Thyroid gland (tissue), 4 donors: ENCODE results near the gene LMBR1. TPM values are rescaled to one million over a fixed set of nuclear protein-coding genes. Genes with fewer than 3 reads are reported as not detected.

ENCODE experiments used
- DNase-seq, 2 donors: peaks; one replicate each; pipeline ENCODE4 v3.0.0-alpha.2; 2019
- H3K27ac ChIP-seq, 3 donors: fragments of 200-600 bp; sonication (generic); 1 replicate in 2 of 3; 2 replicates in 1 of 3; pipeline ENCODE4 v1.5.1; 2016 to 2019; ENCODE audit warnings: mild to moderate bottlenecking in 1 of 3, moderate library complexity in 1 of 3
- H3K27me3 ChIP-seq: fragments of 200-600 bp; sonication (generic); one replicate; pipeline ENCODE4 v1.5.1; 2019
- H3K36me3 ChIP-seq, 2 donors: fragments of 200-600 bp; sonication (generic); one replicate each; pipeline ENCODE4 v1.5.1; 2016 to 2019
- H3K4me1 ChIP-seq, 2 donors: fragments of 200-600 bp; sonication (generic); one replicate each; pipeline ENCODE4 v1.5.1; 2017 to 2019
- H3K4me3 ChIP-seq, 3 donors: fragments of 200-600 bp; sonication (generic); replicated peaks in 1 of 3; 1 replicate in 2 of 3; 2 replicates in 1 of 3; pipeline ENCODE4 v1.5.1; 2016; ENCODE audit warnings: mild to moderate bottlenecking in 1 of 3
- H3K9me3 ChIP-seq: fragments of 200-600 bp; sonication (generic); one replicate; pipeline ENCODE4 v1.5.1; 2017
- POLR2A ChIP-seq, 2 donors: fragments of 450-650 bp; IDR thresholded peaks; one replicate each; pipeline ENCODE4 v1.6.1; 2017; ENCODE audit warnings: antibody characterized with exemption in 2 of 2, mild to moderate bottlenecking in 2 of 2, moderate library complexity in 1 of 2
- WGBS, 2 donors: methylation state at CpG; one replicate each; pipeline ENCODE4 v1.1.5; 2017; 5-methylcytosine and 5-hydroxymethylcytosine counted together
- intact Hi-C: fragments of 100-400 bp; cut with DNase I; formaldehyde crosslinking; loops from one replicate; pipeline ENCODE4 v1.15.1; 2023
- total RNA-seq, 4 donors: library from RNA; depleted of rRNA; stranded (reverse); fragments of >200 nt; gene quantifications; one replicate each; pipeline ENCODE4 v1.2.3, GENCODE V29; 2016
- TF ChIP-seq, protein P1 (sequence below), 6 experiments: fragments of 200-600 bp in 3 of 6; fragments of 450-650 bp in 3 of 6; sonication (generic) in 3 of 6; IDR thresholded peaks; one replicate each; pipeline ENCODE4 v1.5.1; 2016 to 2019; ENCODE audit warnings: antibody characterized with exemption in 6 of 6, mild to moderate bottlenecking in 2 of 6, inconsistent platforms in 1 of 6, moderate library complexity in 1 of 6

LMBR1 gene
- total RNA-seq, 4 donors from 2014 or later: 73.9 to 205 (median 113) TPM

DNA sequence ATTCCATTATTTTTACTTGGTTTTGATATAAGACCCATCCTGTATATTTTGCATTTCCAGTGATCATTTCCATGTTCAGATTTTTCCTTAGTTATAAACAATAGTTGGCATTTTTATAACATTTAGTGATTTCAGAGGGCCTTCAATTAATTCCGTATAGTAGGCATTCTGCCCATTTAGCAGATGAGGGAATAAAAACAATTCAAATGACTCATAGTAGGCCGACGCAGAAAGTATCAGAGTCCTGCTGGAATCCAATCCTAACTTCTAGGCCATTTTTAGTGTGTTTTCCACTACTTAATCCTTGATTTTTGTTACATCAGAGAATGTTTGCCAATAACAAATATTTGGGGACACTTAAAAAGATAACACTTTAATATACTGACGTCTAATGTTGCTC, 237.0 kb downstream of the LMBR1 start:
- intact Hi-C loops: no loop called here
- no peaks in the 10 kb centered on the region for H3K4me1 ChIP-seq

DNA sequence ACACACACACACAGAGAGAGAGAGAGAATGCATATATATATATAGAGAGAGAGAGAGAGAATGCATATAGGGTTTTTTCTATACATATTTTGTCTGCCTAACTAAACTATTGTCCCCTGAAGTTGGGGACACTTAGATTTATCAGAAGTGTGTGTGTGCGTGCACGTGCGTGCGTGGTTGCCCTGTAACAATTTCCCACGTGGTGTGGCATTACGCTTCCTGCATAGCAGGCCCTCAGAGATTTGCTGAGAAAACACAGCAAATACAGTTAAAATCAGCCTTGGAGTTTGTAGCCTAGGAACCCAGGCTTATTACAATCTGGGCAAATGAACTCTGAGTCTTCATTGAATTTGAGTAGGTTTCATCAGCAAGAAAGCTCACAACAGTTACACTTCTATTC, 237.7 kb downstream of the LMBR1 start:
- Histone ChIP-seq H3K4me3 (no peak overlapping the region), H3K27ac (no peak overlapping the region), H3K9me3 (no peaks in the 10 kb centered on the region), H3K36me3 (no peaks in the 10 kb centered on the region), H3K27me3 (no peaks in the 10 kb centered on the region), H3K4me1 (no peaks in the 10 kb centered on the region)
- TF ChIP-seq, protein P1, sequence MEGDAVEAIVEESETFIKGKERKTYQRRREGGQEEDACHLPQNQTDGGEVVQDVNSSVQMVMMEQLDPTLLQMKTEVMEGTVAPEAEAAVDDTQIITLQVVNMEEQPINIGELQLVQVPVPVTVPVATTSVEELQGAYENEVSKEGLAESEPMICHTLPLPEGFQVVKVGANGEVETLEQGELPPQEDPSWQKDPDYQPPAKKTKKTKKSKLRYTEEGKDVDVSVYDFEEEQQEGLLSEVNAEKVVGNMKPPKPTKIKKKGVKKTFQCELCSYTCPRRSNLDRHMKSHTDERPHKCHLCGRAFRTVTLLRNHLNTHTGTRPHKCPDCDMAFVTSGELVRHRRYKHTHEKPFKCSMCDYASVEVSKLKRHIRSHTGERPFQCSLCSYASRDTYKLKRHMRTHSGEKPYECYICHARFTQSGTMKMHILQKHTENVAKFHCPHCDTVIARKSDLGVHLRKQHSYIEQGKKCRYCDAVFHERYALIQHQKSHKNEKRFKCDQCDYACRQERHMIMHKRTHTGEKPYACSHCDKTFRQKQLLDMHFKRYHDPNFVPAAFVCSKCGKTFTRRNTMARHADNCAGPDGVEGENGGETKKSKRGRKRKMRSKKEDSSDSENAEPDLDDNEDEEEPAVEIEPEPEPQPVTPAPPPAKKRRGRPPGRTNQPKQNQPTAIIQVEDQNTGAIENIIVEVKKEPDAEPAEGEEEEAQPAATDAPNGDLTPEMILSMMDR (IDR thresholded peaks at IDR 0.05): no peak
- no peak for TF ChIP-seq POLR2A (IDR thresholded peaks at IDR 0.05)
- intact Hi-C loops: no loop called here
- WGBS, 2 donors: 77 to 78% methylated on average over 6 of the region's 6 CpGs
- no peak for DNase-seq

More for the DNA sequence above, 237.0 kb downstream of the LMBR1 start:
- no peak for TF ChIP-seq POLR2A (IDR thresholded peaks at IDR 0.05)
- TF ChIP-seq, protein P1 (IDR thresholded peaks at IDR 0.05): no peak
- DNase-seq: no peak
- WGBS, 2 donors: 81 to 87% methylated on average over 4 of the region's 4 CpGs
- no peaks in the 10 kb centered on the region for H3K27me3 ChIP-seq
- no peaks in the 10 kb centered on the region for H3K36me3 ChIP-seq
- no peaks in the 10 kb centered on the region for H3K9me3 ChIP-seq
- no peak overlapping the region for H3K4me3 ChIP-seq
- no peak overlapping the region for H3K27ac ChIP-seq

DNA sequence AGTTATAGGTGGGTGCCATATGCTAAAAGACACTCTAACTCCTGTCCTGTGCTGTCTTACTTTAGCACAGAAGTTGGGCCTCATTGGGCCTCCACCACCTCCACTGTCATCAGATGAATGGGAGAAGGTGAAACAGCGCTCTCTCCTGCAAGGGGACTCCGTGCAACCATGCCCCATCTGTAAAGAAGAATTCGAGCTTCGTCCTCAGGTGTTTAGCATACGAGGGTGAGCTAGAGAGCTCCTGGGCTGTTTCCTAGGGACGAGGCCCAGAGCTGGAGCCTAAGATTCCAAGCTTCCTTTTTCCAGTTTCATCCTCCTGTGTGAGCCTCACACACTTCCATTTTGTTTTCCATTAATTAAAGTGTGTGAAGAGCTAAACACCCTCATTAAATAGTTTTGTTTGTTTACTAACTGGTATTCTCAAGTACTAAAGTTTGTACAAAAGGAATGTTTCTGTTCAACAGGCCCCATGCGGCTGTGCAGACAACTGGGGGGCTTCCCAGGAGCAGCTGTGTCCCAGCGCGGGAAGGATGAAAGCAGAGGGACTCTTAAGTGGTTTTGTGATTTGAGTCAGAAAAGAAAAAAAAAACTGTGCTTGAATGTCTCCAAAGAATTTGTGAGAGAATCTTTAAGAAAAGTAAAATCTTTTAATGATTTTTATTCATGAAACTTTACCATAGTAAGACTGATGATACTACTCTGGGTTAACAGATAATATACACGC, 238.3 kb downstream of the LMBR1 start:
- DNase-seq: no peak
- Histone ChIP-seq H3K4me1 (no peaks in the 10 kb centered on the region), H3K4me3 (no peak overlapping the region), H3K27me3 (no peaks in the 10 kb centered on the region), H3K9me3 (no peaks in the 10 kb centered on the region), H3K27ac (no peak overlapping the region), H3K36me3 (no peaks in the 10 kb centered on the region)
- 77 to 80% methylated on average over 10 of the region's 10 CpGs for WGBS, 2 donors
- TF ChIP-seq, protein P1 (IDR thresholded peaks at IDR 0.05): no peak
- TF ChIP-seq POLR2A (IDR thresholded peaks at IDR 0.05): no peak
- intact Hi-C loops: no loop called here

DNA sequence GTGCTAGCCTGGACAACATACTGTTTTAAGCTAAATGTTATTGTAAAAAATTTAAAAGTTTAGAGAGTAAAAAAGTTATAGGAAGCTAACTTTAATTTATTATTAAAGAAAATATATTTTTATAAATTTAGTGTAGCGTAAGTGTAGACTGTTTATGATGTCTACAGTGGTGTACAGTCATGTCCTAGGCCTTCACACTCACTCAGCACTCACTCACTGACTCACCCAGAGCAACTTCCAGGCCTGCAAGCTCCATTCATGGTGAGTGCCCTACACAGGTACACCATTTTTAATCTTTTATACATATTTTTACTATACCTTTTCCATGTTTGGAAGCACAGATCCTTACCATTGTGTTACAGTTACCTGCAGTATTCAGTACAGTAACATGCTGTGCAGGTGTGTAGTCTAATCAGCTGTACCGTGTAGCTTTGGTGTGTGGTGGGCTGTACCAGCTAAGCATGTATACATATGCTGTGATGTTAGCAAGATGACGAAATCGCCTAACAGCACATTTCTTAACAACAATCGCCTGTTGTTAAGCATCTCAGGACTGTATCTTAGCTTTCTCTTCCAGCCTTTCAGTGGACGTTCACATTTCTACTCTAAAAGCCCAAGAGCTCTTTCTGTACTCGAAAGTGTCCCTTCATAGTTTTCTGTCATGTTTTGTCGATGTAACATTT, 240.0 kb downstream of the LMBR1 start:
- Histone ChIP-seq H3K4me1 (no peaks in the 10 kb centered on the region), H3K4me3 (no peak overlapping the region), H3K9me3 (no peaks in the 10 kb centered on the region), H3K36me3 (no peaks in the 10 kb centered on the region), H3K27ac (no peak overlapping the region), H3K27me3 (no peaks in the 10 kb centered on the region)
- DNase-seq: no peak
- TF ChIP-seq POLR2A (IDR thresholded peaks at IDR 0.05): no peak
- TF ChIP-seq, protein P1 (IDR thresholded peaks at IDR 0.05): no peak
- intact Hi-C loops: no loop called here
- 92 to 98% methylated on average over 8 of the region's 8 CpGs for WGBS, 2 donors

DNA sequence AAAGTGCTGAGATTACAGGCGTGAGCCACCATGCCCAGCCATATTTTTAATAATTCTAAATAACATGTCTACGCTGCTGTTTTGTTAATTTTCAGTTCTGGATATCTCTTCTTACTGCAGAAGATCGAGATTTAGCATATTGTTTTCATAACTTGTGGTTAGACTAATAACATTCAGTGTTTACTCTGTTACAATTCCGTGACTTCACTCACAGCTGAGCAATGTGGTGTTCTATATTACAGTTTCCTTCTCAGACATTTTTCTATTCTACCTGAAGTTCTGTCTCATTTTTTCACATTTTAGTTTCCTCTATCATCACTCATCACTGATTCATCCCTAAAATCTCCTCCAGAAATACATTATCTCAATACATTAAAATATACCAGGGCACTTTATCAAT, 241.5 kb downstream of the LMBR1 start:
- no peak overlapping the region for H3K27ac ChIP-seq
- no peaks in the 10 kb centered on the region for H3K27me3 ChIP-seq
- DNase-seq: no peak
- no peaks in the 10 kb centered on the region for H3K9me3 ChIP-seq
- 92 to 95% methylated on average over 4 of the region's 4 CpGs for WGBS, 2 donors
- H3K36me3 ChIP-seq: no peaks in the 10 kb centered on the region
- intact Hi-C loops: no loop called here
- no peaks in the 10 kb centered on the region for H3K4me1 ChIP-seq
- no peak overlapping the region for H3K4me3 ChIP-seq
- TF ChIP-seq, protein P1 (IDR thresholded peaks at IDR 0.05): no peak
- no peak for TF ChIP-seq POLR2A (IDR thresholded peaks at IDR 0.05)
